ENCODE data around the gene CABLES2.

CABLES2 gene

DNA sequence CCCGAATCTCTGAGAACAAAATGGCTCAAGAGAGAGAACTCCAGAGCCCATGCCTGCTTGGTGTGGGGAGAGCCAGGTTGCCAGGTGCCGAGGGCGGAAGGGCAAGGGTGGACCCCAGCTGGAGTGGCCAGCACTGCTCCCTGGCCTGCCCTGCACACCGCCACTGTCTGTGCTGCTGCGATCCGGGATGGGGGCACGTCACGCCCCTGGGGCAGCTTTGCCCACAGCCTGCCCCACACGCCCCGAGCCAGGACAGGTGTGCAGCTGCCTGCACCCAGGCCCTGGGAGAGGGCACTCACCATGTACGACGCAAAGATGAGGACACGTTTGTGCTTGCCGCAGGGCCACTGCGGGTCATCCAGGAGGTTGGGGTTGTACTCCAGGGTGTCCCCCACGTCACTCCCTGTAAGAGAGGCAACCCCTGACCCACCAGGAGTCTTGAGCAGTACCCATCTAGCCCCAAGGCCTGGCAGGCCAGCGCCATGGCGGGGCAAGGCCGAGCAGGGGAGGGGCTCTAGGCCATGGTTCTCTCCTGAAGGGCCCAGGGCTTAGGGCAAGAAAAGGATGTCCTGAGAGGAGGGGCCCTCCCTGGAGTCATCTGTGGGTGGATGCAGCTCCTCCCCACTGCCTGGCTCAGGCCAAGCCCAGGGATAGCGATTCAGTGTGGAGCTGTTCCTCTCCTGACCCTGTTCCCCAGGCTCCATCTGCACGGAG, 14.3 kb downstream of the CABLES2 start:
- Histone ChIP-seq H3K4me3 (ENCODE audit: low read depth, low read length) (no peak overlapping the region), H3K4me1 (ENCODE audit: control insufficient read depth, insufficient read depth, low read length, unreplicated experiment) (peaks cover 9% of the 10 kb centered on the region), H3K79me2 (ENCODE audit: control insufficient read depth, insufficient read depth, low read length, unreplicated experiment) (peaks cover 16% of the 10 kb centered on the region), H2AFZ (ENCODE audit: low read length, unreplicated experiment) (no peak overlapping the region), H3K27ac (ENCODE audit: low read depth, low read length) (no peak overlapping the region), H3K27me3 (ENCODE audit: insufficient read depth, low read length) (no peaks in the 10 kb centered on the region), H3K36me3 (ENCODE audit: insufficient read depth, low read length) (peaks cover 9% of the 10 kb centered on the region; the same call in 1 of the 2 replicates)

DNA sequence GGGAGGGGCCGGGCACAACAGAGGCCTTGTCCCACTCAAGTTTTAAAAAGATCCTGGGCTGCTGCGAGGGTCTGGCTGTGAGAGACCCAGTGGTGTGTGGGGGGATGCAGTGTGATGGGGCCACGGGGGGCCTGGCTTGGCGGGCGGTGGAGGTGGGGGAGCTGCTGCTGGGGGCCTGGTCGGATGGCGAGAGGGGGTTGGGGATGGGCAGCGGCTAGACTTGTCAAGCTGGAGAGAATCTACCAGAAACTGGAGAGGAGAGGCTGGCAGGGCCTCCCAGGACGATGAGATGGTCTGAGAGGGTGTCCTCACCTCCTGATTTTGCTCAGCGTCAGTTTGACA, 15.0 kb downstream of the CABLES2 start:
- no peak overlapping the region for H2AFZ ChIP-seq (ENCODE audit: low read length, unreplicated experiment)
- H3K27me3 ChIP-seq (ENCODE audit: insufficient read depth, low read length), result no peaks in the 10 kb centered on the region
- H3K79me2 ChIP-seq (ENCODE audit: control insufficient read depth, insufficient read depth, low read length, unreplicated experiment), result peaks cover 23% of the 10 kb centered on the region
- no peak overlapping the region for H3K4me3 ChIP-seq (ENCODE audit: low read depth, low read length)
- H3K4me1 ChIP-seq (ENCODE audit: control insufficient read depth, insufficient read depth, low read length, unreplicated experiment), result peaks cover 9% of the 10 kb centered on the region
- no peak overlapping the region for H3K27ac ChIP-seq (ENCODE audit: low read depth, low read length)
- peaks cover 9% of the 10 kb centered on the region; the same call in 1 of the 2 replicates for H3K36me3 ChIP-seq (ENCODE audit: insufficient read depth, low read length)

DNA sequence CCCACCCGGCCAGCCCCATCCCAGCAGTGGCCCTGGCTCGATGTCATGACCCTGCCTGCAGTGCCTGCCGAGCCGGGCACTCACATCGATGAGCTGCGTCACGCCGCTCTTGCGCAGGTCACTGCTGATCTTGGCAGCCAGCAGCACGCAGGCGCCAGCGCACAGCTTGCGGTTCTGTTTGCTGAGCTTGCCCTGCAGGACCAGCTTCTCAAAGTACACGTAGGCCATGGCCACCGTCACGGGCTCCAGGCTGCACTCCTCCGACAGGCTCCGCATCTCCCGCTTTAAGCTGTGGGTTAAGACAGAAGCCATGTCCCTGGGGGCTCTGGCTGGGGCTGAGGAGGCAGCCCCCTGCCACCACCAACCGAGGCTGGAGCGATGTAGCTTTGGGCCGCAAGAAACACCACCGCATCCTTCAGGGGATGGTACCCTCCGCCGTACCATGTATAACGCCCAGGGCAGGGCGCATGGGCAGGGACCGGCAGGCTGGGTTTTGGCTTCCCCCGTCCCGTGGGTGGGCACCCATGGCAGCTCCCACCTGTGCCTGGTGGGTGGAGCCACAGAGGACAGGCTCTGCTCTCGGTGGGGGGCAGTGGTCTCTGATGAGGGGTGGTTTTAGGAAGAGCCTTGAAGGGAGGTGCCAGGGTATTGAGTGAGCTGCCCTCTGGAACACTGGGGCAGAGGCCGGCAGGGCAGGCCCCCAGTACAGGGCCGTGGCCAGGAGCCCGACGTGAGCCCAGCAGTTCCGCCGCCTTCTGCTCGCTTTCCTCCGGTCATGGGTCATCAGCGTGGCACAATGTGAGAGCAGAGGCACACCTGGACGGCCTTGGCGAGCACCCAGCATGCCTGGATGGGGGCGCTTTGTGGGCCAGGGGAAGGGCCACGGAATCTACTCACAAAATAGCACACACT, 15.7 kb downstream of the CABLES2 start:
- Histone ChIP-seq H3K4me1 (ENCODE audit: control insufficient read depth, insufficient read depth, low read length, unreplicated experiment) (peaks cover 9% of the 10 kb centered on the region), H3K4me3 (ENCODE audit: low read depth, low read length) (no peak overlapping the region), H3K79me2 (ENCODE audit: control insufficient read depth, insufficient read depth, low read length, unreplicated experiment) (peaks cover 29% of the 10 kb centered on the region), H3K36me3 (ENCODE audit: insufficient read depth, low read length) (peaks cover 9% of the 10 kb centered on the region; the same call in 1 of the 2 replicates), H3K27me3 (ENCODE audit: insufficient read depth, low read length) (no peaks in the 10 kb centered on the region), H2AFZ (ENCODE audit: low read length, unreplicated experiment) (no peak overlapping the region), H3K27ac (ENCODE audit: low read depth, low read length) (no peak overlapping the region)

DNA sequence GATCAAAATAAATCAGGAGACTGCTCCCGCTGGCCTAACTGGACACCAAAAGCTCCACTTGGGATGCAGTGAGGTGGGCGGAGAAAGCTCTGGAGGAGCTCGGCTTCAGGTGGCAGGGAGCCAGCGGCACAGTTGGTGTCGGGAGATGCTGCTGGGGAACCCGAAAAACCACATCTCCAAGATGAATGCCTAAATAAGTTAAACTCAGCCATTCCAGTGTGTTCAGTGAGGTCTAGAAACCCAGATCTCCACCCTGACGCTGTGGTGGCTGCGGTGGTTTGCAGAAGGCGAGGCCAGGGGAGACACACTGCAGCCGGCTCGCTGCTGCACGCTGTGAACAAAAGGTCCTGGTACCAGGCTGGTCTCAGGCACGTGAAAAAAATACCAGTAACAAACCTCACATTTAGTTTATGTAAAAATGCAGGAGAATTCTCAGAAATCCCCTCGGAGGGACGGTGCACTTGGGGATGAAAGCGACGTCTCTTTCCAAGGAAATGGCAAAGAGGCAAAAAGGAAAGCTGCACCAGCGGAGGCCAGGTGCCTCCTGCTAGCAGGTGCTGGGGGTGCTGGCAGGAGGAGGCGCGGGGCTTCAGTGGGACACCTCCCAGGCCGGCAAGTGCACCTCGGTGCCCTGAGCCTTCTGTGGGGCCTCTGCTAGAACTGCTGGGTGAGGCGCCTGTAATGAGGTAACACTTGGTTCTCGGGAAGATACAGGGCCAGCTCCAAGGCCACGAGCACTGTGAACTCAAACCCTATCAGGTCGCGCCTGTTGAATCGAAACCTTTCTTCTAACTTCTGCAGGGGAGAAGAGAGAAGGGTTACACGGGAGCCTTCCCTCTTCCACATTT, 16.5 kb downstream of the CABLES2 start:
- H3K4me1 ChIP-seq (ENCODE audit: control insufficient read depth, insufficient read depth, low read length, unreplicated experiment), result peaks cover 9% of the 10 kb centered on the region
- no peak overlapping the region for H3K27ac ChIP-seq (ENCODE audit: low read depth, low read length)
- H2AFZ ChIP-seq (ENCODE audit: low read length, unreplicated experiment), result no peak overlapping the region
- H3K27me3 ChIP-seq (ENCODE audit: insufficient read depth, low read length), result no peaks in the 10 kb centered on the region
- H3K36me3 ChIP-seq (ENCODE audit: insufficient read depth, low read length), result peaks cover 9% of the 10 kb centered on the region; the same call in 1 of the 2 replicates
- H3K4me3 ChIP-seq (ENCODE audit: low read depth, low read length), result no peak overlapping the region
- peaks cover 37% of the 10 kb centered on the region for H3K79me2 ChIP-seq (ENCODE audit: control insufficient read depth, insufficient read depth, low read length, unreplicated experiment)

DNA sequence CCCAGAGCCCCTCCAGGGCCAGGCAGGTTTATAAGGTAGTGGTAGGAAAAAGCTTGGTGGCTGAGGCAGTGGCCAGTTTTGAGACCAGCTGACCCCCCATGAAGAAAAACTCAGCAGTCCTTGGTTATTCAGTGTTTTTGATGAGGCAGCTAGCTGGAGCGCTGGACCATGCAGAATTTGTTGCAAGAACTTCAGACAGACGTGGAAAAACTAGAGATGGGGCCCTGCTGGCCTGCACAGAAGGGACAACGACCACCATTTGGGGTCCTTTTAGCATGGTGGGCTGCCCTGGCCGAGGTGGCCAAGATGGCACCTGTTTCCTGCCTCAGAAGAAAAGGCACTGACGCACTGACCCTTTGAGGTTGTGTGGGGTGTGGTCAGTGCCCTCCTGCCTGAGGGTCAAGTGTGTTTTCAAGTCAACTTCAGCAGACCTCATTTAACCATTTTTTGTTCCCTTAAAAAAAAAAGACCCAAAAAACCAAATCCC, 17.4 kb downstream of the CABLES2 start:
- Histone ChIP-seq H3K4me1 (ENCODE audit: control insufficient read depth, insufficient read depth, low read length, unreplicated experiment) (peaks cover 14% of the 10 kb centered on the region), H3K27me3 (ENCODE audit: insufficient read depth, low read length) (no peaks in the 10 kb centered on the region), H3K27ac (ENCODE audit: low read depth, low read length) (no peak overlapping the region), H3K4me3 (ENCODE audit: low read depth, low read length) (no peak overlapping the region), H3K79me2 (ENCODE audit: control insufficient read depth, insufficient read depth, low read length, unreplicated experiment) (peaks cover 42% of the 10 kb centered on the region), H2AFZ (ENCODE audit: low read length, unreplicated experiment) (no peak overlapping the region), H3K36me3 (ENCODE audit: insufficient read depth, low read length) (peaks cover 9% of the 10 kb centered on the region; the same call in 1 of the 2 replicates)

DNA sequence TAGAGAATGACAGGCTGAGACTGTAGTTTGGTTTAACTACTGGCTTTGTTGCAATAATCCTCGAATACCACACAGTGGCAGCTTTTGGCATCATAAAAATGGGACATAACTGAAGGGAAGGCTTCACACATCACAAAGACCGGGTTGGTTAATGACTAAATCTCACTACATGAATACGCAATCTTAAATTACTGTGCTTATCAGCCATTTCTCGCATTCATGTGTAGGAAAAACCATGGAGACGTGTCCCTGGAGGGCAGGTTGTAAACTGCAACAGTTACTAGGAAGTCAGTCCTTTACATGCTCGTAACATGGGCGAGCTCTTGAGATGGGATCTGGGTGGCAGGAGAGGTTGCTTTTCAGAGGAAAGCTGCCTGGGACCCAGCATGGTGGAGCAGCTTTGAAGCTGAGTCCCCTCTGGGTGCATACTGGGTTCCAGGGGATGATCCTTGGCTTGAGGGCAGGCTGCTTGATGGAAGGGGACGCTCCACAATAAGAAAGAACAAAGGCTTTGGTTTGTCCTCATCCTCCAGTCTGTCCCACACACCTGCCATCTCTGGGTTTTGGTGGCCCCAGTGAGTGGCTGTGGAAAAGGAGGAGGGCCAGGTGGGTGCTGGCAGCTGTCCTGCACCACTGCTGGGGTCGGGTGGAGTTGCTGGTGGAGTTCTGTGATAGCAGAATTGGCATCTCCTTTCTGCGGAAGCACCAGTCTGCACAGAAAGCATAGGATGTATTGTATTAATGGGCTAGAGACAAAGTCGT, 18.1 kb downstream of the CABLES2 start:
- peaks cover 9% of the 10 kb centered on the region; the same call in 1 of the 2 replicates for H3K36me3 ChIP-seq (ENCODE audit: insufficient read depth, low read length)
- H3K27ac ChIP-seq (ENCODE audit: low read depth, low read length), result no peak overlapping the region
- no peaks in the 10 kb centered on the region for H3K27me3 ChIP-seq (ENCODE audit: insufficient read depth, low read length)
- peaks cover 14% of the 10 kb centered on the region for H3K4me1 ChIP-seq (ENCODE audit: control insufficient read depth, insufficient read depth, low read length, unreplicated experiment)
- H3K4me3 ChIP-seq (ENCODE audit: low read depth, low read length), result peak overlapping the region; percentile 100; the same call in 1 of the 2 replicates
- no peak overlapping the region for H2AFZ ChIP-seq (ENCODE audit: low read length, unreplicated experiment)
- H3K79me2 ChIP-seq (ENCODE audit: control insufficient read depth, insufficient read depth, low read length, unreplicated experiment), result peaks cover 42% of the 10 kb centered on the region

DNA sequence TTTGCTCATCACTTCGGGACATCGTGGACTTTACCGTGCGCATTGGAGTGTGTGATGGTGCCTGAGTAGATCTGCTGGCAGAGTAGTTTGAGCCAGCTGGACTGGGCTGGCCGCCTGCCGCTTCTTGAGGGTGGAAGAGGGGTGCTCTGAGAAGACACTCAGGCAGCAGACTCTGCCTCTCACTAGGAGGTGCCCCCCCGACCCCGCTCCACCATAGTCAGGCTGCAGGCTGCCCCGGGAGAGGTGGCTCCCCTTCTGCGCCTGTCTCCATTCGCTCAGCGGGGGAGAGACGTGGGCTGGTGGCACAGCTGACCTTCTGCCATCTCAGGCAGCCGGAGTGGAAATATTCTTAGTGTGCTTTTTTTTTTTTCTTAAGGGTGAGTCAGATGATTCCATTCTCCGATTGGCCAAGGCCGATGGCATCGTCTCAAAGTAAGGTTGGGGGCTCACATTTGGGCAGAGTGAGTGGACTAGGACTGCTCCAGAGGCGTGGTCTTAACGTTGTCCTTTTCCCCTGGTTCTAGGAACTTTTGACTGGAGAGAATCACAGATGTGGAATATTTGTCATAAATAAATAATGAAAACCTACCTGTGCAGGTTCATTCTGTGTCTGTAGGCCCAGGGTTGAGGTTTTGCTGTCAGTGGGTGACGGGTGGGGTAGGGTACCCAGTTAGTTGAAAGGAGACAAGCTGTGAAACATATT, 19.0 kb downstream of the CABLES2 start:
- Histone ChIP-seq H3K4me1 (ENCODE audit: control insufficient read depth, insufficient read depth, low read length, unreplicated experiment) (peaks cover 14% of the 10 kb centered on the region), H3K79me2 (ENCODE audit: control insufficient read depth, insufficient read depth, low read length, unreplicated experiment) (peaks cover 46% of the 10 kb centered on the region), H3K27ac (ENCODE audit: low read depth, low read length) (peak overlapping the region; percentile 68; the same call in 1 of the 2 replicates), H3K36me3 (ENCODE audit: insufficient read depth, low read length) (peaks cover 9% of the 10 kb centered on the region; the same call in 1 of the 2 replicates), H3K4me3 (ENCODE audit: low read depth, low read length) (peak overlapping the region; percentile 100), H2AFZ (ENCODE audit: low read length, unreplicated experiment) (no peak overlapping the region), H3K27me3 (ENCODE audit: insufficient read depth, low read length) (no peaks in the 10 kb centered on the region)

DNA sequence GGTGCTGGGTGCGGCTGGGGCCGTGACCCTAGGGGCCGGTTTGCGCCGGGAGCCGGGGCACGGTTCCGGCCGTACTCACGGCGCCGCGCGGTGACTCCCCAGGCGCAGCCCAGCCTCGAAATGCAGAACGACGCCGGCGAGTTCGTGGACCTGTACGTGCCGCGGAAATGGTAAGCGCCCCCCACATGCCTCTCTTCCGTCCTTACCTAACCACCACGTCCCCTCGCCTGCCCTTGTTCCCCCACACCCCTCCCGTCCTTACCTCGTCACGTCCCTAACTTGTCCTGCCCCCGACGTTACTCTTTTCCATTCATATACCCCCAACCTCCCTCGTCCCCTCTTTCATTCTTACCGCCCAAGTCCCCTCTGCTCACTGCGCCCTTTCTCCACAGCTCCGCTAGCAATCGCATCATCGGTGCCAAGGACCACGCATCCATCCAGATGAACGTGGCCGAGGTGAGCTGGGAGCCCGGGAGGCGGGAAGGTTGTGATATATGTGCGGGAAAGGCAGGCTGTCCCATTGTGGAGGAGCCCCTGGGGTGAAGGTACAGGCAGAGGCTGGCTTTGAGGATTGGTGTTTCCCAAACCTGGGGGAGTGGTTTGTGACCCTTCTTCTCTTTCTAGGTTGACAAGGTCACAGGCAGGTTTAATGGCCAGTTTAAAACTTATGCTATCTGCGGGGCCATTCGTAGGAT, 19.7 kb downstream of the CABLES2 start:
- Histone ChIP-seq H3K27me3 (ENCODE audit: insufficient read depth, low read length) (no peaks in the 10 kb centered on the region), H3K4me3 (ENCODE audit: low read depth, low read length) (peak overlapping the region; percentile 100), H2AFZ (ENCODE audit: low read length, unreplicated experiment) (no peak overlapping the region), H3K79me2 (ENCODE audit: control insufficient read depth, insufficient read depth, low read length, unreplicated experiment) (peaks cover 46% of the 10 kb centered on the region), H3K4me1 (ENCODE audit: control insufficient read depth, insufficient read depth, low read length, unreplicated experiment) (peaks cover 14% of the 10 kb centered on the region), H3K36me3 (ENCODE audit: insufficient read depth, low read length) (peaks cover 9% of the 10 kb centered on the region; the same call in 1 of the 2 replicates), H3K27ac (ENCODE audit: low read depth, low read length) (peak overlapping the region; percentile 68; the same call in 1 of the 2 replicates)

Measured in ACC112 (cell line).